GM20000 (cell line): Measurements from ENCODE around the gene WNT5B.

Experiments used
- DNase-seq: peaks from one replicate; pipeline ENCODE4 v3.0.0; 2012; ENCODE audit warnings: low spot score
- TF ChIP-seq, protein P1 (sequence below): IDR thresholded peaks from 2 replicates; pipeline ENCODE4 v1.5.1; 2012; ENCODE audit warnings: mild to moderate bottlenecking, control low read depth; ENCODE audit errors: extremely low read depth, missing control alignments

Gene WNT5B

DNA sequence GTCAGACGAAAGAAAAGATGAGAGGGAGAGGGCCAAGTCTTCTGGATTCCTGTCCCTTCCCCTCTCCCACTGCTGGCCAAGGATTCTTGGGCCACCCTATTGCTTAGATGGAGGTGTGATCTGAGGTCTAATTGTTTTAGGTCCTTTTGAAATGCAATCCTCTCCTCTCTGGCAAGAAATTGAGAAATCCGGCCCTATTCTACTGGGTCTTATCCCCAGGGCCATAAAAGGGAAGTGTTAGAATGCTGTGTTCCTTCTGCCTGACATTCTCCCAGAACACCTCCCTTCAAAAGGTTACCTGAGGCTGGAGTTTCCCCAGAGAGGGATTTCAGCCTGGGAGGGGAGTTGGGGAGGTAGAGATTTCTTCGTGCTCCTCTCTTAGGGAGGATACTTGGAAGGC, 4.4 kb downstream of the WNT5B start:
- DNase-seq, result no peak
- TF ChIP-seq, protein P1, sequence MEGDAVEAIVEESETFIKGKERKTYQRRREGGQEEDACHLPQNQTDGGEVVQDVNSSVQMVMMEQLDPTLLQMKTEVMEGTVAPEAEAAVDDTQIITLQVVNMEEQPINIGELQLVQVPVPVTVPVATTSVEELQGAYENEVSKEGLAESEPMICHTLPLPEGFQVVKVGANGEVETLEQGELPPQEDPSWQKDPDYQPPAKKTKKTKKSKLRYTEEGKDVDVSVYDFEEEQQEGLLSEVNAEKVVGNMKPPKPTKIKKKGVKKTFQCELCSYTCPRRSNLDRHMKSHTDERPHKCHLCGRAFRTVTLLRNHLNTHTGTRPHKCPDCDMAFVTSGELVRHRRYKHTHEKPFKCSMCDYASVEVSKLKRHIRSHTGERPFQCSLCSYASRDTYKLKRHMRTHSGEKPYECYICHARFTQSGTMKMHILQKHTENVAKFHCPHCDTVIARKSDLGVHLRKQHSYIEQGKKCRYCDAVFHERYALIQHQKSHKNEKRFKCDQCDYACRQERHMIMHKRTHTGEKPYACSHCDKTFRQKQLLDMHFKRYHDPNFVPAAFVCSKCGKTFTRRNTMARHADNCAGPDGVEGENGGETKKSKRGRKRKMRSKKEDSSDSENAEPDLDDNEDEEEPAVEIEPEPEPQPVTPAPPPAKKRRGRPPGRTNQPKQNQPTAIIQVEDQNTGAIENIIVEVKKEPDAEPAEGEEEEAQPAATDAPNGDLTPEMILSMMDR, result no peak

GRCh38 chr12:1634149-1634548, 5.1 kb downstream of the WNT5B start:
- TF ChIP-seq, protein P1, result no peak
- DNase-seq, result no peak

GRCh38 chr12:1634590-1635191, 5.7 kb downstream of the WNT5B start:
- peak; percentile 83 for DNase-seq
- TF ChIP-seq, protein P1, result peak; percentile 87

- no peak for DNase-seq
- TF ChIP-seq, protein P1, result no peak
Measured at GRCh38 chr12:1635301-1636095, 6.5 kb downstream of the WNT5B start.

DNA sequence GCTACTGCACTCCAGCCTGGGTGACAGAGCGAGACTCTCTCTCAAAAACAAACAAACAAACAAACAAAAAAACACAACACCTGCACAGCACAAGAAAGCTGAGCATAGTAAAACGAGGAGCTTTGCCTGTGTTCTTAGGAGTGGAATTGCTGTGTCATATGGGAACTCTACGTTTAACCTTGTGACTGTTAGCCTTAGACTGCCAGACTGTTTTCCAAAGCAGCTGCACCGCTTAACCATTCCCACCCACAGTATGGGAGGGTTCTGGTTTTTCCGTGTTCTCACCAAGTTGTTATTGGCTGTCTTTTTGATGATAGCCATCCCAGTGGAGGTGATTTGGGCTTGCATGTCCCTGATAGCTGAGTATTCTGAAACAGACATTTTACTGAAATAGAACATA, 9.2 kb downstream of the WNT5B start:
- DNase-seq, result no peak
- TF ChIP-seq, protein P1, result no peak

- TF ChIP-seq, protein P1, result no peak
- no peak for DNase-seq
Measured at GRCh38 chr12:1639538-1639937, 10.5 kb downstream of the WNT5B start.
